ENCODE results near the gene GPR183. TPM values are rescaled to one million over a fixed set of nuclear protein-coding genes. Genes with fewer than 3 reads are reported as not detected.

The GPR183 gene
- total RNA-seq, 4 donors from 2014 or later: 3.0 to 14.6 (median 6.5) TPM

DNA sequence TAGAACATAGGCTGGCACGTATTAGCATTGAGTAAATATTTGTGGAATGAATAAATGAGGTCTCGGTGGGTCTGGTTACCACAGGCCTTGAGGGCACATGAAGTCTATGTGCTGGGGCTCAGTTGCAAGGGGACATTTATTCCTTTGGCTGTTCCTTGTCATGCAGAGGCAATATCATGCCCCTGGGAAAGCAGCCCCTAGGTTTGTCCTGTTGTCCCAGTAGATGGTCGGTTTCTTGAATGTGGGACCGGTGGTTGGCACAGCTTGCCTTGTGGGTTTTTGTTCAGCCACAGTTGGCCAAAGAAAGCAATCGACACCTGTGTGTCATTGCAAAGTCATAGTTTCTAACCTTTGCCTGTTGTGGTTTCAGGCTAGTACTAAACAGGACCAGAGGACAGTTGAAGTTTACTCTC, 24.7 kb upstream of the GPR183 start:
- H3K27me3 ChIP-seq: no peaks in the 10 kb centered on the region
- no peak for DNase-seq
- H3K36me3 ChIP-seq: peaks cover 0 to 24% (median 0%) of the 10 kb centered on the region in 4 donors
- no peaks in the 10 kb centered on the region for H3K9me3 ChIP-seq
- no peak overlapping the region for H3K4me3 ChIP-seq
- WGBS, 2 donors (ENCODE audit: low coverage in 1 of 2): 89 to 90% methylated on average over 3 to 5 of the region's 5 CpGs
- TF ChIP-seq EP300 (IDR thresholded peaks at IDR 0.05; ENCODE audit: low read depth) (no peak), POLR2AphosphoS5 (IDR thresholded peaks at IDR 0.05) (no peak), POLR2A (IDR thresholded peaks at IDR 0.05) (no peak)
- TF ChIP-seq, protein P1, sequence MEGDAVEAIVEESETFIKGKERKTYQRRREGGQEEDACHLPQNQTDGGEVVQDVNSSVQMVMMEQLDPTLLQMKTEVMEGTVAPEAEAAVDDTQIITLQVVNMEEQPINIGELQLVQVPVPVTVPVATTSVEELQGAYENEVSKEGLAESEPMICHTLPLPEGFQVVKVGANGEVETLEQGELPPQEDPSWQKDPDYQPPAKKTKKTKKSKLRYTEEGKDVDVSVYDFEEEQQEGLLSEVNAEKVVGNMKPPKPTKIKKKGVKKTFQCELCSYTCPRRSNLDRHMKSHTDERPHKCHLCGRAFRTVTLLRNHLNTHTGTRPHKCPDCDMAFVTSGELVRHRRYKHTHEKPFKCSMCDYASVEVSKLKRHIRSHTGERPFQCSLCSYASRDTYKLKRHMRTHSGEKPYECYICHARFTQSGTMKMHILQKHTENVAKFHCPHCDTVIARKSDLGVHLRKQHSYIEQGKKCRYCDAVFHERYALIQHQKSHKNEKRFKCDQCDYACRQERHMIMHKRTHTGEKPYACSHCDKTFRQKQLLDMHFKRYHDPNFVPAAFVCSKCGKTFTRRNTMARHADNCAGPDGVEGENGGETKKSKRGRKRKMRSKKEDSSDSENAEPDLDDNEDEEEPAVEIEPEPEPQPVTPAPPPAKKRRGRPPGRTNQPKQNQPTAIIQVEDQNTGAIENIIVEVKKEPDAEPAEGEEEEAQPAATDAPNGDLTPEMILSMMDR (IDR thresholded peaks at IDR 0.05): no peak
- no peak overlapping the region for H3K27ac ChIP-seq
- in situ Hi-C loops (cut with MboI; ENCODE audit: low pct_ligation_motif_present in 1 of 4, low pct_unique_long_range_greater_than_20kb in 1 of 4, low sequenced_read_pairs in 3 of 4): no loop called here
- no peaks in the 10 kb centered on the region for H3K4me1 ChIP-seq
- intact Hi-C loops (cut with DNase I; ENCODE audit: low total_unique reads): no loop called here

DNA sequence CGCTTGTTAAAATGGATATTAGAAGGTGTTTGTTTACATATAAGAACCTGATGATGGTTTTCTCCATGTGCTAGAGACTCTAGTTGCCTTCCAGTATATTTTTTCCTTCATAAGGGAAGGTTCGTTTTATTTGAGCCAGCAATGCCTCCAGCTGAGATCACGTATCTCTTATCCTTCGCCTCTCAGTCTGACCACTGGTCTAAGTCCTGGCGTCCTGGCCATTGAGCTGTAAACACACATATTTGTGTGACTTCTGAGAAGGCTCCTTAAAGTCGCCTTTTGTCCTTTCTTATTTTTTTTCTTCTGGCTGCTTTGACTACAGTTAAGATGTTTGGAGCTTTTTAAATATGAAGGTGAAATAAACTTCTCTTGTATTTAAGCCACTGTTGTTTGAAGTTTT, 23.7 kb upstream of the GPR183 start:
- peaks cover 0 to 24% (median 0%) of the 10 kb centered on the region in 4 donors for H3K36me3 ChIP-seq
- H3K4me1 ChIP-seq: no peaks in the 10 kb centered on the region
- H3K9me3 ChIP-seq: no peaks in the 10 kb centered on the region
- 70 to 71% methylated on average over 6 of the region's 6 CpGs for WGBS, 2 donors (ENCODE audit: low coverage in 1 of 2)
- H3K27me3 ChIP-seq: no peaks in the 10 kb centered on the region
- TF ChIP-seq, protein P1 (IDR thresholded peaks at IDR 0.05): no peak
- no peak for TF ChIP-seq EP300 (IDR thresholded peaks at IDR 0.05; ENCODE audit: low read depth)
- TF ChIP-seq POLR2AphosphoS5 (IDR thresholded peaks at IDR 0.05): no peak
- no peak for TF ChIP-seq POLR2A (IDR thresholded peaks at IDR 0.05)
- no peak overlapping the region for H3K27ac ChIP-seq
- no peak overlapping the region for H3K4me3 ChIP-seq
- intact Hi-C loops (cut with DNase I; ENCODE audit: low total_unique reads): no loop called here
- DNase-seq: no peak
- in situ Hi-C loops (cut with MboI; ENCODE audit: low pct_ligation_motif_present in 1 of 4, low pct_unique_long_range_greater_than_20kb in 1 of 4, low sequenced_read_pairs in 3 of 4): no loop called here

DNA sequence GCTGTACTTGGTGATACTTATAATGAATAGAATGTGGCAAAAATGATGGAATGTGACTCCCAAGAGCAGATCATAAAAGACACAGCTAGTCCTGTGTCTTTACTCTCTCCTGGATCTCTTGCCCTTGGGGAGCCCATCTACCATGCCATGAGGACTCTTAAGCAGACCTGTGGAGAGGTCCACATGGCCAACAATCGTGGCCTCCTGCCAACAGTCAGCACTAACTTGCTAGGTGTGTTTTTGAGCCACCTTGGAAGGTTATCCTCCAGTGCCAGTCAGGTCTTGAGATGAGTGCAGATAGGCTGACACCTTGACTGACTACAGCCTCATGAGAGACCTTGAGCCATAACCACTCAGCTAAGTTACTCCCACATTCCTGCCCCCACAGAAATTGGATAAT, 22.3 kb upstream of the GPR183 start:
- peaks cover 0 to 24% (median 0%) of the 10 kb centered on the region in 4 donors for H3K36me3 ChIP-seq
- 100% methylated on average over 1 of the region's 1 CpG; no CpG with 5 or more reads in 1 of the 2 donors for WGBS, 2 donors (ENCODE audit: low coverage in 1 of 2)
- in situ Hi-C loops (cut with MboI; ENCODE audit: low pct_ligation_motif_present in 1 of 4, low pct_unique_long_range_greater_than_20kb in 1 of 4, low sequenced_read_pairs in 3 of 4): no loop called here
- TF ChIP-seq, protein P1 (IDR thresholded peaks at IDR 0.05): no peak
- no peaks in the 10 kb centered on the region for H3K4me1 ChIP-seq
- no peak overlapping the region for H3K4me3 ChIP-seq
- intact Hi-C loops (cut with DNase I; ENCODE audit: low total_unique reads): no loop called here
- DNase-seq: no peak
- H3K27me3 ChIP-seq: no peaks in the 10 kb centered on the region
- H3K27ac ChIP-seq: no peak overlapping the region
- H3K9me3 ChIP-seq: no peaks in the 10 kb centered on the region

DNA sequence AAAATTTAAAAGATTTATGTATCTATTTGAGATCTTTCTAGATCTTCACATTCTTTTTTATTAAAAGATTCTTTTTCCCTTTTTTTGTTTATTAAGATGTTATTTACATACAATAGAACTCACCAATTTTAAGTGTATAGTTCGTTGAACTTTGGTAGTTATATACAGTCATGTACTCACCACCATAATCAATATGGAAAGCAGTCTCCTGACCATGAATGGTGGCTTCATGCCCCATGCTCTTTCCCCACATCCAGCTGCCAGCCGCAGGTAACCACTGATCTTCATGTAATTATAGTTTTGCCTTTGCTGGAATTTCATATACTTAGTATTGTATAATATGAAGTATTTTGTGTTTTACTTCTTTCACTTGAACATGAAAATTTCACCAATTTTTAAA, 20.6 kb upstream of the GPR183 start:
- Histone ChIP-seq H3K4me1 (peaks cover 0 to 3% (median 1%) of the 10 kb centered on the region in 4 donors), H3K27ac (no peak overlapping the region), H3K27me3 (no peaks in the 10 kb centered on the region), H3K9me3 (no peaks in the 10 kb centered on the region), H3K36me3 (peaks cover 0 to 24% (median 0%) of the 10 kb centered on the region in 4 donors), H3K4me3 (no peak overlapping the region)
- in situ Hi-C loops (cut with MboI; ENCODE audit: low pct_ligation_motif_present in 1 of 4, low pct_unique_long_range_greater_than_20kb in 1 of 4, low sequenced_read_pairs in 3 of 4) (no loop called here), intact Hi-C loops (cut with DNase I; ENCODE audit: low total_unique reads) (no loop called here)
- TF ChIP-seq EP300 (IDR thresholded peaks at IDR 0.05; ENCODE audit: low read depth) (no peak), POLR2A (IDR thresholded peaks at IDR 0.05) (no peak), POLR2AphosphoS5 (IDR thresholded peaks at IDR 0.05) (no peak)
- TF ChIP-seq, protein P1 (IDR thresholded peaks at IDR 0.05): no peak
- WGBS, 2 donors (ENCODE audit: low coverage in 1 of 2): 96 to 99% methylated on average over 2 of the region's 2 CpGs
- DNase-seq: no peak

Measured in transverse colon (tissue), 4 donors.